ENCODE measurements around the gene NFYC.
"Not testable (repeated sequence)": the region's sequence is repeated elsewhere in the genome, so short reads cannot be mapped to it uniquely, and the experiment has no call there.

The NFYC gene

DNA sequence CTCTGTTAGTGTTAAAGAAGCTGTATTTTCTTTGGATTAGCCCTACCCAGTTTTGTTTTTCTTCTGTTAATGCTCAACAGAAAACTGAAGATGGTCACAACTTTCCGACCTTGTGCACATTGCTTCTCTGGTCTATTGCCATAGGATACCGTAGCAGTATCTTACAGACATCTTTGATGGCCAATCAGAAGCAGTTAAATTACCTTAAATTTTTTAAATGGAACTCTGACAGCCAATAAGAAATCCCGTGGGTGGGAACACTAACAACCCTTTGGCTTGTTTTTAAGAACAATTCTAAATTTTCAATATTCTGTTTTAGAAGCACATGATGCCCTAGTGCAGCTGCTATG lies 17.2 kb downstream of the NFYC start:
- peak; percentile 80 to 90 for DNase-seq

DNA sequence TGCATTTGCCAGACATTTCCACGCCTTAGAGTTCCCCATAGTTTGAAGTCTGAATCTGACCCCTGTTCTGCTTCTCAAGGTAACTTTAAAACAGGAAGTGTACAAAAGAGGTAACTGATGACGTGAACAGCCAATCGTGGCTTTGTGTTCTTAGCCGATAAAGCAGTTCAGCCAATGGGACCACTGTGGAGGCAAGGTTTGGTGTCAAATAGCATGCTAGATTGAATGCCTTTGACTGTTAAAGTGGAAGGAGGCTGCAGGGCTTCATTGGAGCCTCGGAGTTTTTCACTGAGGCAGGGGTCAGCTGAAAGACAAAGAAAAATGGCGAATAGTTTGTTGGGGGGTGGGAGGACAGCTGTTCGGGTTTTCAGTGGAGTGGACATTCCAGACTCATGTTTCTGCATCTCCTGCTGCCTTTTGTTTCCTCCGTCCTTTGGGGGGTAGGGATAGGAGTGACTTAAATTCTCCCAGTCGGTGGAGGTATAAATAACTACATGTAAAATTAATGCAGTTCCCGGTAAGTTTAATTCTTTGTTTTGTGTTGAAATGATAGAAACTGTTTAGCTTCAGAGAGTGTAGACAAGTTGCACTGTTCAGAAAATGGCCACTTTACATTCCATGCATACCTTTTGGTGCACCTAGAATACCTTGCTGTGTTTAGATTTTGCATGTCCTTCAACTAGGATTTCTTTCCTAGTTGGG lies 17.7 kb downstream of the NFYC start:
- peak; percentile 96 to 97 for DNase-seq

DNA sequence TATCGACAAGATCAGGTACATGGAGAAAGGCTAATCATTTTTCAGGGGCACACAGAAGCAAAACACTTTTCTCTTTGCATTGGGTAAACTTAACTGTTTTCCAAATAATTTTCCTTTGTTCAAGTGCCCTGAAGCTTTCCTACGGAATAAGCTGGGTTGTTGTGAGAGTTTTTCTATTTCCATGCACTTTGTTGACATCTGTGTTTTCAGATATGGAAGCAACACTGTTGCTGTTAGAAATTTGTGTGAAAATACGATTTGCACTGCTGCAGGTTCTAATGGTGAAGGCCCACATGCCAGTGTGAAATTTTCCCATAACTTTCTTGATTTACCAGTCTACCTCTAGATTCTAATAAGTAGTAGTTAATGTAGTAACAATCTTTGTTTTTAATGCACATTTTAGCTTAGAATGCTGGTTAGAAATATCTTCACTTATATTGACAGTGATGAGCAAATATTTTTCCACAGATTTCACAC lies 18.3 kb downstream of the NFYC start:
- no peak for DNase-seq

DNA sequence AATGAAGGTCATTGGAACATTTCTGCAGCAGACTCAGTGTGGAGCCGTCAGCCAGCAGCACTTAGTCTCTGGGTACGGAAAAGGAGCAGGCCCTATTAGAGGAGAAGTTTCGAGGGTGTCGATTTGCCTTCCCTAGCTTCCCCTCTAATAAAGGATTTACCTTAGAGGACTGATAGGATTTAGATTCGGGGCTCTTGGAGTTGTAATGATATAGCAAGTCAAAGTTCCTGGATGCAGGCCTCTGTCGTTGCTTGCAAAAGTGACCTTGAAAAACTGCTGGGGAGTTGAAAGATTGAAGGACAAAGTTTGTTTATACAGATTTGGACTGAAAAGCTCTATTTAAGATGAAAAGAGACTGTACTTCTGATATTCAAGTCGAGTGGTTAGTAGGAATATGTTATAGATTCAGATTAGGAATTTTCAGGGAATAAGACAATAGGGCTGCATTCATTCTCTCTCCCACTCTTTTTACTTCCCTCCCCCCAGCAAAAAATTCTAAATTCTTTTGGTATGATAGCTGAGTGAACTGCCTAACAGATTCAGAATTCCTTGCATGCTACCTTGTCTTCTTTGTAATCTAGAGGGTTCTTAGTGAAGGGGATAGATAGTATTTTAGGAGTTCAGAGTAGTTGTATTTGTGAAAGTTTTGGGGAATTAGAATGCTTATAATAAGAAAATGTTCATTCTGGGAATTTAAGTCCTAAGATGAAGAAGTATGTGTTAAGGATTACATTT lies 19.2 kb downstream of the NFYC start:
- no peak for DNase-seq

DNA sequence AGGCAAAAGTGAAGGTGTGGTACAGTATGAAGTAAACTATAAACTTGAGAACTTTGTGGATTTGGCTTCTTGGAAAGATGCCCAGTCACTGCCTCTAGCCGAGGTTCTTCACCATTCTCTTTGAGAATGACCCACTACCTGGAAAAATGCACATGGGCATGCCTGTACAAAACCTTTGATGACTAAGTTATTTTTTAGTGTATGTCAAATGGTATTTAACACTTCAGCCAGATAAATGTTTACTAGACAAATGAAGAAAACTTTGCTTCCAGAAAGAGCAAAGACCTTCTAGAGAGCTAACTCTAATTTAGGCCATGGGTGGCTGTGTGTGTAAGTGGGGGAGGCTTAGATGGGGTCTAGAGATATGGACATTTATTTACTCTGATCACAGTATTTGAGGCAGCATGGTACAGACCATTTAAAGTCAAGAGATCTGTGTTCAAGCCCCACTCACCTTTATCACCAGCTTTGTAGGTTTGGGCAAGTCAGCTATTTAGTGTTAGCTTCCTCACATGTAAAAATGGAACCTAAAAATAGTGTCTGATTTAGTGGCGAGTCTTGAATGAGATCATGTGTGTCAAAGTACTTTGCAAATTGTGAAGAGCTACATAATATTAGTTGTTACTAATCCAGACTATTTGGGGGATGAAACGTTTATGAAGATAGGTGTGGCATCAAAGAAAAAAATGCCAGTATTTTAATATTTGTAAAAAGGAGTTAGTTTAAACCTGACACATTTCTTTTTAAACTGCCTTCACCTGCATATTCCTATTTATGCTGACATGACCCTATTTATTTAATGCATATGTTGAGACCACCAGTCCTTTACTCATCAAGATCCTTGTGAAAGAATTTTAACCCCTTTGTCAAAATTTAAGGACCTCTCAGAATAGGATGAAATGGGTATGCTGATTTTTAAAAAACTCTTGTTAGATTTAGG lies 20.2 kb downstream of the NFYC start:
- no peak for DNase-seq

DNA sequence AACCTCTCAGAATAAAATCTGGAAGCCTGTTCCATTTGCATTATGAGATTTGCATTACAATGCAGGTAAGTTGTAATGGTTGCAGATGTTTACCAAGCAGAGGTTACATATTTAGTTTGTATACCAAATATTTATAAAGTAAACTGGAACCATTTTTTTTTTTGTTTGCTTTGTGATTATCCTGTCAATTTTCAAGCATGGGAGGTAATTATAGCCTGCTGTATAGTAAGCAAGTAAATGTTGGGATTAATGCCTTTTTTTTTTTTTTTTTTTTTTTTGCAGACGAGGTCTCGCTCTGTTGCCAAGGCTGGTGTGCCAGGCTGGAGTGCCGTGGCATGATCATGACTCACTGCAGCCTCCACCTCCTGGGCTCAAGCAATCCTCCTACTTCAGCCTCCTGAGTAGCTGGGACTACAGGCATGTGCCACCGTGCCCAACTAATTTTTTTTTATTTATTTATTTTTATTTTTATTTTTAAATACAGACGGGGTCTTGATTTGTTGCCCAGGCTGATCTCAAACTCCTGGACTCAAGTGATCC lies 21.0 kb downstream of the NFYC start:
- no peak for DNase-seq

DNA sequence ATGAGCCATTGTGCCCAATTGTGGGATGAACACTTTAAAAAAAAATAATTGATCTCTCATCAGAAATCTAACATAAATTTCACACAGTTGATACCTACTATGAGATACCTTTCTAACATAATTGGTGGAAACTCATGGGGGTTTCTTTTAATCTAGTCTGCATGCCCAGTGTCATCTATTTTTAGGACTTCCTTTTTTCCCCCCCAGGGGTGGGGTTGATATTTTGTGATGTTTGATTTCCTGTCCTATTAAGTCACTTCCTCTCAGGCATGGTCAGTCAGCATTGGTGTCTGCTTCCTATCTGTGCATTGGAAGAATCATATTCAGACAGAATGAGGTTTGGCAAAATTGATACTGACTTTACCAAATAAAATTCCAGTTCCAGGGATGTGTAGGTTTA lies 21.5 kb downstream of the NFYC start:
- no peak for DNase-seq

DNA sequence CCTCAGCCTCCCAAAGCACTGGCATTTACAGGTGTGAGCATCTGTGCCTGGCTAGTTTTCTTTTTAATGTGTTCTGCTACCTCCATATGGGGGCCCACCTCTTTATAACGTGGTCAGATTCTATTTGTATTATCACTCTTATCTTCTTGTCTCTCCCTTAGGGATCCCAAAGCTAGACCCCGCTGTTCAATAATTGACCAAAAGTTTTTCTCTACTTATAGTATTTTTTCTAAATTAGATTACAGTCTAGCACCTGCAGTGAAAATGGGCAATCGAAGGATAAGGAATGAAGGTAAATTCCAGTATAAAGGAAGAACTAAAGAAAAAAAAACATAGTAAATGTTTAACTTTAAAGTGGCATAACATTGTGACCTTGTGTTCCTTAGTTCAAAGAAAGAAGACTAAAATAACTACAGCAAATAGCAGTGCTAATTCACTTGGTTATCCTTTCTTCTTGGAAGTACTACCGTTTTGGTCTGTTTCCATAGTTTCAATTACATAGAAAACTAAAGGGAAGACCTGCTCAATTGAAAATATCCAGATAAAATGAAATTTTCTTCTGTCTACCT lies 24.1 kb downstream of the NFYC start:
- no peak for DNase-seq

DNA sequence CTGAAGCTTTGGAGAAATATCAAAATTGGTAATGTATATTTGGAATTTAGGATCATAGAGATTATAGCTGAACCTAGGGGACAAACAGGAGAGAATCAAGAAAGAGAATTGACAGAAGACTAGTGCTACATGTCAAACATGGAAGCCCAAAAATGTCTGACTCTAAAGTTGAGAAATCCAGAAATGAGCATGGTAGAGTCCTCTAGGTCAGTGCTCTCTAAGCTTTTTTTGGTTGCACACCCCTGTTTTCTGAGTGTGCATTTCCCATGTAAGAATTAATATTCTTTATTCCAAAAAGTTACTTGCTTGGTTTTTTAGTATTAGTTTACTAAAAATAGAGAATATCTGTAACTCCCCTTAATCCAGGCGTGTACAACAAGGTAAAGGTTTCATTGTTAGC lies 25.6 kb downstream of the NFYC start:
- DNase-seq, result no peak

DNA sequence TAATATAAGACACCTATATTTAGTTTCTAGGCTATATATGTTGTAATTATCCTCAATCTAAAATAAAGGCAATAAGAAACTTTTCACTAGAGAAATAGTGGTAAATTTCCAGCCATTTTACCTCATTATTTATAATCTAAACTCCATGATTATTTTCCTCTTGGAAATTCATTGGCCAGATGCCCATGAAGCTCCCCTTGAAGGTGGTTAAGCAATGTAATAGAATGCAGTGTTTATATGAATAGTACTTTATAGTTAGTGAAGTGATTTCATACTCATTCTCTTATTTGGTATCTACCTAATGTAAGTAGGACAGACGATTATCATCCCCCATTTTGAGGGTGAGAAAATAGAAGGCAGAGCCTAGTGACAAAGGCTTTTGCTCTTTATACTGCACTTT lies 26.5 kb downstream of the NFYC start:
- DNase-seq, result no peak

DNA sequence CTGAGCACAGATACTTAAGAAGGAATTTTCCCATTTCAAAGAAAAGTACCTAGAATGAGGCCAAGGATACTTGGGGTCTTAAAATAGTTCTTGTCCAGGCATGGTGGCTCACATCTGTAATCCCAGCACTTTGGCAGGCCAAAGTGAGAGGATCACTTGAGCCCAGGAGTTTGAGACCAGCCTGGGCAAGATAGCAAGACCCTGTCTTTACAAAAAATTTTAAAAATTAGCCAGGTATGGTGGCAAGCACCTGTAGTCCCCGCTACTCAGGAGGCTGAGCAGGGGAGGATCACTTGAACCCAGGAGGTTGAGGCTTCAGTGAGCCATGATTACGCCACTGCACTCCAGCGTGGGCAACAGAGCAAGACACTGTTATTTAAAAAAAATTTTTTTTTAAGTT lies 29.0 kb downstream of the NFYC start:
- DNase-seq, result no peak

DNA sequence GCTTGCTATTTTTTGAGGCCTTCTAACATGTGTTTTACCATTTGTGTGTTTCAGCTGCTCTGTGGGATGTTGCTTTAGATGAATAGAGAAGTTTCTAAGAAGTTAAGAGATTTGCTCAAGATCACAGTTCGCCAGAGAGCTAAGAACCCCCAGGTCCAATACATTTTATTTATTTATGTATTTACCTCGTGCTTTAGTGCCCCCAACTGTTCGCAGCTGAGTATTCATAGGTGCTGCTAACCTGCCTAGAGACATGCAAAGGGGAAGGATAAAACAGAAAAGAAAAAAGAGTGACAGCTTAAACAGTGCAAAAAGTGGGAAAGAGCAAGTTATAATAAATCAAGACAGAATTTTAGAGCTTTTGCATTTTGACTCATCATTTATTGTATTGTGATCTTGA lies 31.1 kb downstream of the NFYC start:
- DNase-seq, result no peak

DNA sequence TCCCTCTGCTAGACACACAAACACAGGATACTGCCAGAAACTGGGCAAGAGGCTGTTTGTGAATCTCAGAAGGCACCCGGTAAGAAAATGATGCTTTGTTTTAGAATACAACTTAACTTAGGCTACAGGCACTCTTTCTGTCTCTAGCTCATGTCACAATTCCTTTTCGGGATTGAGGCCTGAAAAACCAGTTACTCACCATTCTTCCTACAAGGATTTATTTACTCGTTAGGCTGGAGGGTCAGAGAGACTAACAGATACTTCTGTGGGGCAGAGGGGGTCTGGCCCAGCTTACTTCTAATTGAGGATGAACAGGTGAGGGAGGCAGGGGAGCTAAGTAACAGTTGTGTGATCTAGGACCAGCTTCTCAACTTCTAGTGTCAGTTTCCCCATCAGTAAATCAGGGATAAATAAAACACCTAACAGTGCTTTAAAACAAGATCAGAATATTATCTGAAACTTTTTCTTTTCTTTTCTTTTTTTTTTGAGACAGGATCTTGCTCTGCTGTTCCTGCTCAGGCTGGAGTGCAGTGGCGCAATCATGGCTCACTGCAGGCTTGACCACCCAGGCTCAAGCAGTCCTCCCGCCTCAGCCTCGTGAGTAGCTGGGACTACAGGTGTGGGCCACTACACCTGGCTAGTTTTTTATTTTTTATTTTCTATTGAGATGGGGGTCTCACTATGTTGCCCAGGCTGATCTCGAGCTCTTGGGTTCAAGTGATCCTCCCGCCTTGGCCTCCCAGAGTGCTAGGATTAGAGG lies 31.9 kb downstream of the NFYC start:
- DNase-seq, result no peak

DNA sequence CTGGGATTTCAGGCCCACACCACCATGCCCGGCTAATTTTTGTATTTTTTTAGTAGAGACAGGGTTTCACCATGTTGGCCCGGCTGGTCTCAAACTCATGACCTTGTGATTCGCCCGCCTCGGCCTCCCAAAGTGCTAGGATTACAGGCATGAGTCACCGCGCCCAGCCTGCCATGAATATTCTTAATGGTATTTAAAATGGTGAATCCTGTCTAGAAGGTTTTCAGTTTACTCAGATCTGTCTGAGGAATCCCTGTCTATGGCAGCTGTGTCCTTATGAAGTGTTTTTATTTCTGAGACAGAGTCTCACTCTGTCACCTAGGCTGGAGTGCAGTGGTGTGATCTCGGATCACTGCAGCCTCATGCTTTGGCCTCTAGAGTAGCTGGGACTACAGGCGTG lies 36.2 kb downstream of the NFYC start:
- not testable (repeated sequence) for DNase-seq

DNA sequence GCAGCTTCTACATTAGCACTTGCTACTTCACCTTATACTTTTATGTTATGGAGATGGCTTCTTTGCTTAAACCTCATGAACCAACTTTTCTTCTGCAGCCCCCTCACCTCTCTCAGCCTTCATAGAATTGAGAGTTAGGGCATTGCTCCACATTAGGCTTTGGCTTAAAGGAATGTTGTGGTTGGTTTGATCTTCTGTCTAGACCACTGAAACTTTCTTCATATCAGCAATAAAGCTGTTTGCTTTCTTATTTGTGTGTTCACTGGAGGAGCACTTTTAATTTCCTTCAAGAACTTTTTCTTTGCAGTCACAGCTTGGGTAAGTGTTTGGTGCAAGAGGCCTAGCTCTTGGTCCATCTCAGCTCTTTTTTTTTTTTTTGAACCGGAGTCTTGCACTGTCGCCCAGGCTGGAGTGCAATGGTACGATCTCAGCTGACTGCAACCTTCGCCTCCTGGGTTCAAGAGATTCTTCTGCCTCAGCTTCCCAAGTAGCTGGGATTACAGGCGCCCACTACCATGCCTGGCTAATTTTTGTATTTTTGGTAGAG lies 37.9 kb downstream of the NFYC start:
- DNase-seq, result not testable (repeated sequence)

DNA sequence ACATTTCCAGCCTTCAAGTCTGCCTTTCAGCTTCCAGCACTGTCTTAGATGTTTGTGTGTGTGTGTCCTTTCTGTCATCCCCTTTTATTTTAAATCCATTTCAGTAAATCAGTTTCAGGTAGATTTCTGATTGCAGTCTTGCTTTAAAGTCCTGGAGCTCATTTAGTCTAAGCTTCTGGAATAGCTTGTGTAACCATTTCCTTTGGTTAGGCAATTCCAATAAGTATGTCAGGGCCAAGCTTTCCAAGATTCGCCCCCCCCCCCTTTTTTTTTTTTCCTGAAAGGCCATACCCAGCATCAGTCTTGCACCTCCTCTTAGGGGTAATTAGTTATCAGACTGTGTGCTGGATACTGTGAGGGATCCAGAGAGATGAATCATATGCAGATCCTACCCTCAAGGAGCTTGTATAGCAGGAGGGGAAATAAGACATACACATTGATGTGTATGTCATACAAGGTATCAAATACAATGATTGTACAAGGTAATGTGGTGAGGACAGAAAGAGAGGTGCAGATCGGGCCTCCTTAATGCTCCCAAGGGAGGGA lies 41.3 kb downstream of the NFYC start:
- DNase-seq, result no peak

DNA sequence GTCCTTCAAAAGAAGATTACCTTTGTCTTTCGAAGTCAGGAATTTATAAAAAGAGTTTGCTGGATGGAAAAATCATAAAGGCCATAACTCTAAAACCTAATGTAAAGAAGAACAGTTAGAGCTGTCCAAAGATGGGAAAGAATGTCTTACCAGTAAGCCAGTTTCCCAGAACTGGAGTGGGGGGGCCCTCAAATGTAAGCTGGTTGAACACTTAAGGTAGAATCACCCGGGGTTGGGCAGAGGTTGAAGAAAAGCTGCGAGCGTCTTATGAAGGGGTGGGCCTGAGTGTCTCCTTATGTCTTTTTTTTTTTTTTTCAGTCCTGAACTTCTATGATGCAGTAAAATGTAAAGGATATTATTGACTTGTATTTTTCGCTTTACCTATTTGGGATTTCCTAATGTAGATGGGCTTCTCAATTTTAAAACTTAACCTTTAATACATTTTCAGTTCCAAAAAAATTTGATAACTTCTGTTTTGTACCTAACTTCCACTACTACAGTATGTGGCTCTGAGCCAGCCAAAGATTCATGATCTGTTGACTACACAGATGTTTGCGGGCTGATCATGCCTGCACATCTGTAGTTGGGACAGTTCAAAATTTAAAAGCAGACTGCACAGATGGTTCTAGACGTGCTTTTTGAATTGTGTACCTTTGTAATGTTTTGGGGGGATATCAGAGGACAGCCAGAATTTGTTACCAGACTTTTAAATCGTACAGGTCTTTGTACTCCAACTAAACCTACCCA lies 43.6 kb downstream of the NFYC start:
- DNase-seq, result no peak

DNA sequence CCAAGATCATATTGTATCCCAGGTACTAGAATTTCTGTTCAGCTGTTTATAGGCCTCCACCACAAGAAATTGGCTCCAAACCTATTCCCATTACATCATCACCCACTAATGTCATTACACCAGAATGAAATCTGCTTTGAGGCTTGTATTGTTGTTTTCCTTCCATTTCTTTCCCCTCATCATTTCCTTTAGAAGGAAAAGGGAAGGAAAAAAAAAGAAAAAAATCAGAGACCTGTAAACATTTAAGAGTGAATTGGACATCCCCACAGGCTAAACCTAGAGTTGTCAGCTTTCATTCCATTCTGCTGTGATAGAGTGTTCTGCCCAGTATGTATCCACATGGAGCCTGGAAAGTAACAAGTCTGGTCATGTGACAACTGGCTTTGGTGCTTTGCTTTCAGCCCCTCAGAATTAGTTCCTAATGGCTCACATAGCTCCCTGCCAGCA lies 44.6 kb downstream of the NFYC start:
- no peak for DNase-seq

DNA sequence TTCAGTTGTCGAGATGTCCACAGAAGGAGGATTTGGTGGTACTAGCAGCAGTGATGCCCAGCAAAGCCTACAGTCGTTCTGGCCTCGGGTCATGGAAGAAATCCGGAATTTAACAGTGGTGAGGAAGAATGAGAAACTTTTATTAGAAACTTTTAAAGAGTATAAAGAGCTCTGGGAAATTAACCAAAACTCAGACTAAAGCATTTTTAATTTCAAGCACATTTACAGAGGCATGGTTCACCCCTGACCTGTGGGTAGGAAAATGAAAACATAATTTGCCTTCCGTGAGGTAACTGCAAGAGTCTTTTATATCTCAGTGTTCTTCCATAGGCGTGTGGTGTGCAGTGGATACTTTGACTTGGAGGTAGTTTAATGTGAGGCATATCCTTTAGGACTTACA lies 47.3 kb downstream of the NFYC start:
- no peak for DNase-seq

DNA sequence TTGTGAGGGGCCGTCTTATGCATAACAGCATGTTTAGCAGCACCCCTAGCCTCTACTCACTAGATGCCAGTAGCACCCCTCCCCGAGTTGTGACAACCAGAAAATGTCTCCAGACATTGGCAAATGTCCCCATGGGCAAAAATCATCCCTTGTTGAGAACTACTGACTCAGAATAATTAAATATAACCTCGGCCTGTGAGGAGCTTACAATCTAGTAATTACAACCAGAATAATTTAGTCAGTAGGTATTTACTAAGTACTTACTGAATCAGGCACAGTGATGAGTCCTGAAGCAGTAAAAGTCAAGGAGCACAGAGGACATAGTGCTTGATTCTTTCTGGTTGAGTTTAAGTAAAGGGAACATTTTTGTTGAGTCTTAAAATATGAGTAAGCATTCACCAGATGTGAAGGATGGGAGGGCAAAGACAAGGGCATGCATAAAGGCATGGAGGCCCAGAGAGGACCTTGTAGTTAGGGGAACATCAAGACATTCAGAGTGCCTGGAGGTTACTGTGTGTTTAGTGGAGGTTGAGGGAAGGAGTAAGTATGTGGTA lies 48.0 kb downstream of the NFYC start:
- DNase-seq, result no peak
